Endothelial cell of umbilical vein (primary cell): ENCODE measurements around the gene FCER1A. TPM values are rescaled to one million over a fixed set of nuclear protein-coding genes. Genes with fewer than 3 reads are reported as not detected.

Source experiments
- BruUV-seq: library from RNA; stranded (reverse); fragments of 400-500 nt; replicated peaks from 2 replicates; lab custom pipeline; 2021; lab: Mats Ljungman, UMichigan
- CTCF ChIA-PET: fragments of 300-600, 350-600 bp; sonication (Branson Sonifier 250); formaldehyde crosslinking; loops from one replicate; lab custom pipeline; 2021; ENCODE audit warnings: antibody characterized with exemption, inconsistent platforms; lab: Charles Lee
- POLR2A ChIA-PET: fragments of 300-600, 350-600 bp; sonication (Branson Sonifier 250); formaldehyde crosslinking; loops from one replicate; lab custom pipeline; 2021; ENCODE audit warnings: antibody characterized with exemption, inconsistent platforms; lab: Charles Lee
- DNase-seq: peaks from one replicate; pipeline ENCODE4 v3.0.0-alpha.2; 2011; ENCODE audit warnings: low read depth, low spot score
- FAIRE-seq: peaks from 2 replicates; lab custom pipeline; 2011; peaks lifted over from hg19 to GRCh38; lab: Jason Lieb, UNC
- H2AFZ ChIP-seq: 2 replicates; pipeline ENCODE4 v1.6.0; 2012; ENCODE audit warnings: low read depth, low read length, control low read depth, inconsistent platforms
- H3K27ac ChIP-seq: 2 replicates; pipeline ENCODE4 v1.5.1; 2011; ENCODE audit warnings: low read depth, mild to moderate bottlenecking, control low read depth, low read length, moderate library complexity; ENCODE audit not compliant: insufficient read depth
- H3K27me3 ChIP-seq, 2 experiments: 2 replicates each; pipeline versions ENCODE4 v1.6.0 to v1.6.1; 2011; ENCODE audit warnings: low read length in 2 of 2, mixed read lengths in 1 of 2; ENCODE audit not compliant: control insufficient read depth in 2 of 2, insufficient read depth in 2 of 2
- H3K36me3 ChIP-seq, 2 experiments: 2 replicates in 1 of 2; 3 replicates in 1 of 2; pipeline ENCODE4 v1.5.1; 2011; ENCODE audit warnings: low read length in 2 of 2, mild to moderate bottlenecking in 1 of 2, moderate library complexity in 1 of 2; ENCODE audit not compliant: control insufficient read depth in 2 of 2, insufficient read depth in 2 of 2; ENCODE audit errors: extremely low read depth in 1 of 2
- H3K4me1 ChIP-seq: 3 replicates; pipeline ENCODE4 v1.5.1; 2011; ENCODE audit warnings: mild to moderate bottlenecking, low read length; ENCODE audit not compliant: control insufficient read depth, insufficient read depth; ENCODE audit errors: extremely low read depth
- H3K4me2 ChIP-seq: 2 replicates; pipeline ENCODE4 v1.6.1; 2011; ENCODE audit warnings: low read length, control low read depth, mixed read lengths; ENCODE audit not compliant: insufficient read depth
- H3K4me3 ChIP-seq, 3 experiments: fragments of 200-600 bp in 1 of 3; sonication (generic), shearing (Covaris generic) in 1 of 3; replicated peaks in 1 of 3; 2 replicates each; pipeline ENCODE4 v1.5.1; 2011 to 2016; ENCODE audit warnings: control low read depth in 3 of 3, low read length in 3 of 3, mild to moderate bottlenecking in 2 of 3, inconsistent platforms in 1 of 3, low read depth in 1 of 3, moderate library complexity in 1 of 3; ENCODE audit not compliant: insufficient read depth in 1 of 3
- H3K79me2 ChIP-seq: 2 replicates; pipeline ENCODE4 v1.6.0; 2012; ENCODE audit warnings: low read length, inconsistent platforms; ENCODE audit not compliant: control insufficient read depth, insufficient read depth
- H3K9ac ChIP-seq: replicated peaks from 2 replicates; pipeline ENCODE3; 2011; ENCODE audit warnings: low read length, control low read depth; ENCODE audit not compliant: insufficient read depth; ENCODE audit errors: extremely low read depth
- H3K9me1 ChIP-seq: replicated peaks from 3 replicates; pipeline ENCODE4 v1.6.0; 2011; ENCODE audit warnings: mild to moderate bottlenecking, low read length; ENCODE audit not compliant: control insufficient read depth, insufficient read depth; ENCODE audit errors: extremely low read depth
- H3K9me3 ChIP-seq: replicated peaks from 2 replicates; pipeline ENCODE4 v1.5.1; 2012; ENCODE audit warnings: low read length, inconsistent platforms; ENCODE audit not compliant: control insufficient read depth, insufficient read depth
- H4K20me1 ChIP-seq: replicated peaks from 2 replicates; pipeline ENCODE3; 2011; ENCODE audit warnings: mild to moderate bottlenecking, low read length; ENCODE audit not compliant: control insufficient read depth, insufficient read depth; ENCODE audit errors: extremely low read depth
- EZH2 ChIP-seq: IDR thresholded peaks from 2 replicates; pipeline ENCODE4 v1.6.1; 2012; ENCODE audit warnings: borderline replicate concordance, low read depth, mild to moderate bottlenecking, moderate library complexity, low read length, inconsistent platforms; ENCODE audit not compliant: severe bottlenecking
- FOS ChIP-seq: IDR thresholded peaks from 2 replicates; pipeline ENCODE4 v1.6.1; 2011; ENCODE audit warnings: mild to moderate bottlenecking, low read length, moderate library complexity, borderline replicate concordance; ENCODE audit not compliant: insufficient read depth
- GATA2 ChIP-seq: IDR thresholded peaks from 2 replicates; pipeline ENCODE4 v1.7.0; 2011; ENCODE audit warnings: low read depth, mild to moderate bottlenecking, moderate library complexity, mixed read lengths, low read length; ENCODE audit not compliant: insufficient read length, insufficient read depth
- JUN ChIP-seq: IDR thresholded peaks from 2 replicates; pipeline ENCODE4 v1.6.1; 2011; ENCODE audit warnings: borderline replicate concordance, low read depth; ENCODE audit not compliant: insufficient read length, insufficient read depth
- MYC ChIP-seq: IDR thresholded peaks from one replicate; pipeline ENCODE4 v1.6.1; 2011; ENCODE audit warnings: mild to moderate bottlenecking, low read depth, low read length
- POLR2A ChIP-seq: IDR thresholded peaks from 2 replicates; pipeline ENCODE4 v1.6.1; 2012; ENCODE audit warnings: low read depth, mild to moderate bottlenecking, control low read depth, low read length
- POLR2AphosphoS5 ChIP-seq: IDR thresholded peaks from 2 replicates; pipeline ENCODE4 v1.6.1; 2012; ENCODE audit warnings: low read depth, mild to moderate bottlenecking, control low read depth, low read length, moderate library complexity; ENCODE audit not compliant: insufficient read depth
- dilution Hi-C: fragments of 300-500 bp; cut with MboI; formaldehyde crosslinking; loops from one replicate; pipeline ENCODE4 v1.15.0; 2019; ENCODE audit warnings: low sequenced_read_pairs; ENCODE audit not compliant: extremely low pct_ligation_motif_present
- intact Hi-C: fragments of 100-400 bp; cut with micrococcal nuclease; formaldehyde crosslinking; loops from one replicate; pipeline ENCODE4 v1.10.0; 2022
- polyA plus RNA-seq, 4 experiments: library from polyadenylated mRNA; depleted of rRNA in 3 of 4; stranded (reverse) in 3 of 4; unstranded in 1 of 4; fragments of >200 nt; gene quantifications; 2 replicates each; pipeline versions ENCODE4 v1.2.1 to v1.2.3, GENCODE V29; 2011 to 2012; ENCODE audit warnings: missing spikeins in 1 of 4
- total RNA-seq: library from RNA; stranded (reverse); gene quantifications from 2 replicates; pipeline ENCODE4 v1.2.3, GENCODE V29; 2021
- TF ChIP-seq, protein P1 (sequence below): IDR thresholded peaks from 2 replicates; pipeline ENCODE4 v1.6.1; 2011; ENCODE audit not compliant: insufficient read depth, insufficient read length
- TF ChIP-seq, protein P2 (sequence below), 2 donors: IDR thresholded peaks; 1 replicate in 1 of 2; 2 replicates in 1 of 2; pipeline ENCODE4 v1.5.1; 2011; ENCODE audit warnings: low read length in 2 of 2, mild to moderate bottlenecking in 2 of 2, moderate library complexity in 2 of 2, control low read depth in 1 of 2, inconsistent platforms in 1 of 2, low read depth in 1 of 2; ENCODE audit not compliant: insufficient read depth in 1 of 2; ENCODE audit errors: extremely low read depth in 1 of 2

Gene FCER1A
- total and polyA plus RNA-seq, 2 donors (not counting 3 experiments of a cell fraction or from before 2014, with no cell fraction given), result not detected

DNA sequence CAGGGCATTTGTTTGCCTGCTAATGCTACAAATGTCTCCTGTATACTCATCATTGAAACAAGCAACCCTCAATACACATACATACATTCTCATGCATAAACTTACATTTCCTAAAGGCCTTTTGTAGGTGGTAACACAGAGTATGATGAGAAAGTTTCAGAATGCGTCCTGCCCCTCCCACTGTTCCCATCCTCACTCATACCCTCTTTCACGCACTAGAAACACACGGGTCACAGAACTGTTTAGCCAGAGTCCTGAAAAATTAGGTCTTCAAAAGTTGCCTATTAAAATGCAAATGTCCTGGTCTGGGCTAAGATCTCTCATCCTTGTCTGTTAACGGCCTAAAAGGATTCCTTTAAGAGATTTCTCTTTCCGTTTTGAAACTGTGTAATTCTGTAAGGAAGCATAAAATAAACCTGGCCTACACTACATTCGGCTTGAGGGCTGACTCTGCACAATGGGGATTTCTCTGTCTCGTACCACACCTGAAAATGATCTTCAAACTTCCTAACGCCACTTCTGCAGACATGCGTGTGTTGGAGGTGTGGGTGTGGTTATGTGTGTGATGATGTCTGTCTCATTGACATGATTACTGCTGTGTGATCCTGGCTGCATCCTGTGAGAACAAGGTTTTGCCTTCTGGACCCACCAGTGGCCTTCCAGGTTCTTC is 5.3 kb upstream of the FCER1A start:
- H3K9me1 ChIP-seq, result no peaks in the 10 kb centered on the region
- no peaks in the 10 kb centered on the region for H3K4me1 ChIP-seq
- FAIRE-seq (no peak), DNase-seq (no peak)
- H3K36me3 ChIP-seq, result no peaks in the 10 kb centered on the region
- ChIA-PET CTCF (no interaction called here), POLR2A (no interaction called here)
- no peak overlapping the region for H3K27ac ChIP-seq
- dilution Hi-C loops, result no loop called here
- no peaks in the 10 kb centered on the region for H3K27me3 ChIP-seq
- intact Hi-C loops, result no loop called here
- no peaks in the 10 kb centered on the region for H4K20me1 ChIP-seq
- H3K4me2 ChIP-seq, result no peak overlapping the region
- no peak overlapping the region for H2AFZ ChIP-seq
- no peaks in the 10 kb centered on the region for H3K9me3 ChIP-seq
- TF ChIP-seq EZH2, result no peak
- no peak overlapping the region for H3K4me3 ChIP-seq
- no peaks in the 10 kb centered on the region for H3K79me2 ChIP-seq
- BruUV-seq, result no TSS peak
- no peak overlapping the region for H3K9ac ChIP-seq

DNA sequence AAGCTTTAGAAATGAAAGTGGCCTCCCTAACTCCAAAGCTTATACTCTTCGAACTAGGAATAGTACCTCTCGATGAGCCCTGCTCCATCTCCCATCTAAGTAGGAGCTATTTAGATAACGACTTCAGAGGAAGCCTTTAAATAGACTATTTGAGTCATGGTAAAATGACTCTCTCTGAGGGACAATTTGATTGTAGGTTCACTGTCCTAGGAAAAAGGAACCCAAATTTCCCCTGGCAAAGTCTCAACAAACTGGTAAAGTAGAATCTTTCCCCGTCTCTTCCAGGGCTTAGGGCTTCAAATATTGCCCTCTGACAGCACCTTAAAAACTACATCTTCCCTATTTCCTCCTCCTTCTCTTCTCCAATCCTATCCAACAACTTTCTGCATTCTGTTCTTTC is 2.0 kb upstream of the FCER1A start:
- no peaks in the 10 kb centered on the region for H3K27me3 ChIP-seq
- dilution Hi-C loops (no loop called here), intact Hi-C loops (no loop called here)
- no peak for DNase-seq
- H2AFZ ChIP-seq, result no peak overlapping the region
- no TSS peak for BruUV-seq
- H3K9ac ChIP-seq, result no peak overlapping the region
- ChIA-PET POLR2A (no interaction called here), CTCF (no interaction called here)
- no peaks in the 10 kb centered on the region for H3K9me1 ChIP-seq
- H3K27ac ChIP-seq, result no peak overlapping the region
- no peak for TF ChIP-seq FOS
- no peak for TF ChIP-seq MYC
- no peak for TF ChIP-seq EZH2
- TF ChIP-seq, protein P1, sequence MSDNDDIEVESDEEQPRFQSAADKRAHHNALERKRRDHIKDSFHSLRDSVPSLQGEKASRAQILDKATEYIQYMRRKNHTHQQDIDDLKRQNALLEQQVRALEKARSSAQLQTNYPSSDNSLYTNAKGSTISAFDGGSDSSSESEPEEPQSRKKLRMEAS, result no peak
- TF ChIP-seq POLR2A, result no peak
- TF ChIP-seq POLR2AphosphoS5, result no peak
- TF ChIP-seq, protein P2, sequence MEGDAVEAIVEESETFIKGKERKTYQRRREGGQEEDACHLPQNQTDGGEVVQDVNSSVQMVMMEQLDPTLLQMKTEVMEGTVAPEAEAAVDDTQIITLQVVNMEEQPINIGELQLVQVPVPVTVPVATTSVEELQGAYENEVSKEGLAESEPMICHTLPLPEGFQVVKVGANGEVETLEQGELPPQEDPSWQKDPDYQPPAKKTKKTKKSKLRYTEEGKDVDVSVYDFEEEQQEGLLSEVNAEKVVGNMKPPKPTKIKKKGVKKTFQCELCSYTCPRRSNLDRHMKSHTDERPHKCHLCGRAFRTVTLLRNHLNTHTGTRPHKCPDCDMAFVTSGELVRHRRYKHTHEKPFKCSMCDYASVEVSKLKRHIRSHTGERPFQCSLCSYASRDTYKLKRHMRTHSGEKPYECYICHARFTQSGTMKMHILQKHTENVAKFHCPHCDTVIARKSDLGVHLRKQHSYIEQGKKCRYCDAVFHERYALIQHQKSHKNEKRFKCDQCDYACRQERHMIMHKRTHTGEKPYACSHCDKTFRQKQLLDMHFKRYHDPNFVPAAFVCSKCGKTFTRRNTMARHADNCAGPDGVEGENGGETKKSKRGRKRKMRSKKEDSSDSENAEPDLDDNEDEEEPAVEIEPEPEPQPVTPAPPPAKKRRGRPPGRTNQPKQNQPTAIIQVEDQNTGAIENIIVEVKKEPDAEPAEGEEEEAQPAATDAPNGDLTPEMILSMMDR (IDR thresholded peaks at IDR 0.05; ENCODE audit: extremely low read depth in 1 of 2, insufficient read depth in 1 of 2, low read depth in 1 of 2, low read length in 2 of 2), result no peak
- no peak for TF ChIP-seq GATA2
- no peak for TF ChIP-seq JUN
- no peaks in the 10 kb centered on the region for H3K79me2 ChIP-seq
- no peaks in the 10 kb centered on the region for H3K9me3 ChIP-seq
- no peaks in the 10 kb centered on the region for H3K4me1 ChIP-seq
- H3K4me2 ChIP-seq, result no peak overlapping the region
- FAIRE-seq, result no peak
- no peaks in the 10 kb centered on the region for H3K36me3 ChIP-seq
- no peak overlapping the region for H3K4me3 ChIP-seq
- no peaks in the 10 kb centered on the region for H4K20me1 ChIP-seq
